GM18858 (cell line): ENCODE data around the gene DDX24.

Experiments used
- ATAC-seq: cut with Tn5 transposase; IDR thresholded peaks from one replicate; pipeline ENCODE4 v1.9.1; 2021; ENCODE audit not compliant: unreplicated experiment

DDX24 gene

GRCh38 chr14:94080621-94081385 lies at the start of gene DDX24, which contains the start of gene IFI27L1:
Gene DDX24 (minus strand): TSS chr14:94081202. CDS start chr14:94079742, 1,460 bp downstream.
Gene IFI27L1 (plus strand): TSS chr14:94081310. CDS start chr14:94096938, 15,628 bp downstream.
- ATAC-seq, result peak; percentile 97

GRCh38 chr14:94129758-94130414 lies 48.9 kb upstream of the DDX24 start:
- no peak for ATAC-seq

GRCh38 chr14:94129111-94129757 lies 48.2 kb upstream of the DDX24 start, which contains the start of gene IFI27L2:
Gene IFI27L2 (minus strand): TSS chr14:94129604. CDS start chr14:94129564, 40 bp downstream.
- ATAC-seq, result peak; percentile 74

- ATAC-seq, result no peak
These were observed 47.3 kb upstream of the DDX24 start for GRCh38 chr14:94128216-94128839.

- ATAC-seq, result no peak
These were observed 46.3 kb upstream of the DDX24 start for GRCh38 chr14:94127330-94127729.

GRCh38 chr14:94126800-94127199 lies 45.8 kb upstream of the DDX24 start:
- no peak for ATAC-seq

GRCh38 chr14:94126419-94126677 lies 45.3 kb upstream of the DDX24 start:
- no peak for ATAC-seq

- no peak for ATAC-seq
These were observed 44.8 kb upstream of the DDX24 start for GRCh38 chr14:94125659-94126418.

- no peak for ATAC-seq
These were observed 43.8 kb upstream of the DDX24 start for GRCh38 chr14:94124582-94125377.

- ATAC-seq, result no peak
These were observed 42.9 kb upstream of the DDX24 start for GRCh38 chr14:94123868-94124267.

- ATAC-seq, result no peak
These were observed 42.3 kb upstream of the DDX24 start for GRCh38 chr14:94123296-94123695.

- ATAC-seq, result no peak
These were observed 41.4 kb upstream of the DDX24 start for GRCh38 chr14:94122438-94122837.

- no peak for ATAC-seq
These were observed 40.5 kb upstream of the DDX24 start for GRCh38 chr14:94121485-94121884.

GRCh38 chr14:94120667-94121340 lies 39.8 kb upstream of the DDX24 start:
- ATAC-seq, result no peak

GRCh38 chr14:94119071-94119470 lies 38.1 kb upstream of the DDX24 start:
- ATAC-seq, result no peak

- ATAC-seq, result no peak
These were observed 36.9 kb upstream of the DDX24 start for GRCh38 chr14:94117856-94118255.

- ATAC-seq, result no peak
These were observed 35.7 kb upstream of the DDX24 start for GRCh38 chr14:94116701-94117100.

- no peak for ATAC-seq
These were observed 34.6 kb upstream of the DDX24 start for GRCh38 chr14:94115631-94116030.

GRCh38 chr14:94115058-94115591 lies 34.1 kb upstream of the DDX24 start:
- no peak for ATAC-seq
